Fibroblast of lung (primary cell): Measurements from ENCODE around the gene RUNX2. TPM values are rescaled to one million over a fixed set of nuclear protein-coding genes. Genes with fewer than 3 reads are reported as not detected.
A peak's percentile ranks its signal among the peaks of the same experiment; 100 is the strongest.

Source experiments
- DNase-seq, 2 donors: peaks; one replicate each; pipeline versions ENCODE4 v3.0.0 to v3.0.0-alpha.2; 2010; ENCODE audit warnings: low read depth in 2 of 2
- H2AFZ ChIP-seq: 2 replicates; pipeline ENCODE4 v1.5.1; 2012; ENCODE audit warnings: low read length, control low read depth, inconsistent platforms
- H3K27ac ChIP-seq: 2 replicates; pipeline ENCODE4 v1.5.1; 2011; ENCODE audit warnings: low read length, control low read depth; ENCODE audit not compliant: insufficient read depth
- H3K27me3 ChIP-seq: 2 replicates; pipeline ENCODE4 v1.5.1; 2011; ENCODE audit warnings: mild to moderate bottlenecking, low read length; ENCODE audit not compliant: control insufficient read depth, insufficient read depth
- H3K36me3 ChIP-seq: 2 replicates; pipeline ENCODE4 v1.5.1; 2011; ENCODE audit warnings: low read length; ENCODE audit not compliant: control insufficient read depth, insufficient read depth
- H3K4me1 ChIP-seq: 2 replicates; pipeline ENCODE4 v1.5.1; 2011; ENCODE audit warnings: low read length; ENCODE audit not compliant: control insufficient read depth, insufficient read depth; ENCODE audit errors: extremely low read depth
- H3K4me2 ChIP-seq: 2 replicates; pipeline ENCODE4 v1.5.1; 2011; ENCODE audit warnings: low read length, control low read depth; ENCODE audit not compliant: insufficient read depth; ENCODE audit errors: extremely low read depth
- H3K4me3 ChIP-seq, 4 experiments: fragments of 200-600 bp in 1 of 4; sonication (generic) in 1 of 4; replicated peaks in 1 of 4; 2 replicates each; pipeline ENCODE4 v1.5.1; 2011 to 2016; ENCODE audit warnings: low read length in 4 of 4, low read depth in 3 of 4, mild to moderate bottlenecking in 3 of 4, control low read depth in 2 of 4, inconsistent platforms in 1 of 4, mixed read lengths in 1 of 4; ENCODE audit not compliant: insufficient read depth in 1 of 4; ENCODE audit errors: control extremely low read depth in 1 of 4
- H3K79me2 ChIP-seq: 2 replicates; pipeline ENCODE4 v1.5.1; 2012; ENCODE audit warnings: mild to moderate bottlenecking, low read length, inconsistent platforms; ENCODE audit not compliant: control insufficient read depth, insufficient read depth
- H3K9ac ChIP-seq: 2 replicates; pipeline ENCODE4 v1.5.1; 2011; ENCODE audit warnings: mild to moderate bottlenecking, low read length, control low read depth; ENCODE audit not compliant: insufficient read depth
- H3K9me3 ChIP-seq: 2 replicates; pipeline ENCODE4 v1.5.1; 2012; ENCODE audit warnings: low read depth, low read length; ENCODE audit not compliant: control insufficient read depth, insufficient read depth
- H4K20me1 ChIP-seq: 2 replicates; pipeline ENCODE4 v1.5.1; 2011; ENCODE audit warnings: low read length; ENCODE audit not compliant: control insufficient read depth, insufficient read depth; ENCODE audit errors: extremely low read depth
- CTCF ChIP-seq, 2 donors: IDR thresholded peaks in 1 of 2; conservative IDR thresholded peaks in 1 of 2; 1 replicate in 1 of 2; 2 replicates in 1 of 2; pipeline ENCODE4 v1.5.1; 2011 to 2012; ENCODE audit warnings: low read length in 2 of 2, control low read depth in 1 of 2, inconsistent platforms in 1 of 2, low read depth in 1 of 2, mild to moderate bottlenecking in 1 of 2
- EZH2 ChIP-seq: IDR thresholded peaks from 2 replicates; pipeline ENCODE4 v1.5.1; 2012; ENCODE audit warnings: low read length, control low read depth, mild to moderate bottlenecking; ENCODE audit errors: missing control alignments
- polyA plus RNA-seq, 2 donors: library from polyadenylated mRNA; depleted of rRNA in 1 of 2; stranded (reverse) in 1 of 2; unstranded in 1 of 2; fragments of >200 nt; gene quantifications; 2 replicates each; pipeline ENCODE4 v1.2.1, GENCODE V29; 2011 to 2012; ENCODE audit warnings: missing spikeins in 1 of 2
- total RNA-seq: library from RNA; depleted of rRNA; stranded (reverse); fragments of >200 nt; gene quantifications from 2 replicates; pipeline ENCODE4 v1.2.1, GENCODE V29; 2014

The RUNX2 gene
- total and polyA plus RNA-seq, 2 donors (not counting 1 experiment from before 2014, with no cell fraction given), result 2.5 to 4.5 TPM

DNA sequence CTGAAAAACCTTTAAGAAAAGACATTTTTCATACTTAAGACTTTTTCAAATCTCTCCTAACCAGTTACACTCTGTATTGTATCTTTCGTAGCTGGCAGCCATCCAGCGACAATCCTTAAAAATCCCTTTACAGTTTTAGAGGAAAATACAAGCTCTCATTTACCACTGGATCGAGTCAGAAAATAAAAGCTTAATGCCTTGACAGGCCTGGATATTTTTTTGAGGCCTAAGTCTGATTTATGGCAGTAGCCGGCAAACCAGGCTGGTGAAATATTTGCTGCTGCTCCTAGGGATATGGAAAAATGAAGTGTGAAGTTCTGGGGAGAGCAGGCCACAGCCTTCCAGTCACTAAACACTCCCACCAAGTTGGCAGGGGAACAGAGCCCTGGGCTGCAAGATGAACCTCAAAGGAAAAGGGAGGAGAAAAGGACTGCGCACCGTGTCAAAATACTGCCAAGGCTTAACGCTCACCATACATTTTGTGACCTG lies 262.6 kb downstream of the RUNX2 start:
- no peaks in the 10 kb centered on the region for H3K27me3 ChIP-seq
- peak overlapping the region; percentile 30 for H3K27ac ChIP-seq
- no peak for TF ChIP-seq EZH2
- TF ChIP-seq CTCF (conservative IDR thresholded peaks at IDR 0.05 in 1 of 2, IDR thresholded peaks at IDR 0.05 in 1 of 2; ENCODE audit: low read depth in 1 of 2, low read length in 2 of 2), result no peak
- peak; percentile 75 to 83 for DNase-seq
- peaks cover 10% of the 10 kb centered on the region for H3K4me1 ChIP-seq
- no peaks in the 10 kb centered on the region for H3K36me3 ChIP-seq
- no peaks in the 10 kb centered on the region for H3K9me3 ChIP-seq
- H3K79me2 ChIP-seq, result no peaks in the 10 kb centered on the region
- H4K20me1 ChIP-seq, result no peaks in the 10 kb centered on the region
- no peak overlapping the region for H3K9ac ChIP-seq
- peak overlapping the region; percentile 13 for H2AFZ ChIP-seq
- H3K4me3 ChIP-seq, result no peak overlapping the region
- peak overlapping the region; percentile 30 for H3K4me2 ChIP-seq

GRCh38 chr6:45591306-45591705 lies 263.2 kb downstream of the RUNX2 start:
- H3K4me1 ChIP-seq, result peaks cover 10% of the 10 kb centered on the region
- peak in 1 of 2 donors; percentile 51 for DNase-seq
- no peaks in the 10 kb centered on the region for H3K9me3 ChIP-seq
- H3K4me2 ChIP-seq, result no peak overlapping the region
- H3K27ac ChIP-seq, result no peak overlapping the region
- TF ChIP-seq CTCF (conservative IDR thresholded peaks at IDR 0.05 in 1 of 2, IDR thresholded peaks at IDR 0.05 in 1 of 2; ENCODE audit: low read depth in 1 of 2, low read length in 2 of 2) (no peak), EZH2 (no peak)
- no peaks in the 10 kb centered on the region for H3K79me2 ChIP-seq
- H3K27me3 ChIP-seq, result no peaks in the 10 kb centered on the region
- no peaks in the 10 kb centered on the region for H3K36me3 ChIP-seq
- no peak overlapping the region for H3K9ac ChIP-seq
- H4K20me1 ChIP-seq, result no peaks in the 10 kb centered on the region
- no peak overlapping the region for H2AFZ ChIP-seq
- H3K4me3 ChIP-seq, result no peak overlapping the region

- Histone ChIP-seq H3K4me1 (peaks cover 10% of the 10 kb centered on the region), H3K4me2 (no peak overlapping the region), H3K36me3 (no peaks in the 10 kb centered on the region), H3K79me2 (no peaks in the 10 kb centered on the region), H3K27me3 (no peaks in the 10 kb centered on the region), H3K9ac (no peak overlapping the region), H4K20me1 (no peaks in the 10 kb centered on the region), H3K4me3 (no peak overlapping the region), H3K27ac (no peak overlapping the region), H2AFZ (no peak overlapping the region), H3K9me3 (no peaks in the 10 kb centered on the region)
- TF ChIP-seq EZH2 (no peak), CTCF (conservative IDR thresholded peaks at IDR 0.05 in 1 of 2, IDR thresholded peaks at IDR 0.05 in 1 of 2; ENCODE audit: low read depth in 1 of 2, low read length in 2 of 2) (no peak)
- no peak for DNase-seq
Measured at GRCh38 chr6:45591890-45592289, 263.8 kb downstream of the RUNX2 start.
